Thymus (tissue), 11 donors: ENCODE results near the gene BMI1. TPM values are rescaled to one million over a fixed set of nuclear protein-coding genes. Genes with fewer than 3 reads are reported as not detected.

Experiments
- DNase-seq, 9 donors: peaks; one replicate each; pipeline ENCODE4 v3.0.0-alpha.2; 2013; ENCODE audit warnings: low spot score in 9 of 9, low read depth in 6 of 9, missing footprints in 1 of 9
- H3K27ac ChIP-seq, 2 donors: one replicate each; pipeline ENCODE4 v1.5.1; 2013; ENCODE audit warnings: control low read depth in 1 of 2, low read depth in 1 of 2, low read length in 1 of 2, mild to moderate bottlenecking in 1 of 2, moderate library complexity in 1 of 2
- H3K27me3 ChIP-seq, 2 donors: one replicate each; pipeline ENCODE4 v1.5.1; 2013; ENCODE audit warnings: low read length in 1 of 2; ENCODE audit not compliant: control insufficient read depth in 2 of 2, insufficient read depth in 1 of 2
- H3K36me3 ChIP-seq, 2 donors: one replicate each; pipeline ENCODE4 v1.5.1; 2013; ENCODE audit warnings: low read length in 1 of 2, mild to moderate bottlenecking in 1 of 2, moderate library complexity in 1 of 2; ENCODE audit not compliant: control insufficient read depth in 2 of 2, insufficient read depth in 2 of 2
- H3K4me1 ChIP-seq, 2 donors: one replicate each; pipeline ENCODE4 v1.5.1; 2013; ENCODE audit warnings: low read length in 2 of 2; ENCODE audit not compliant: control insufficient read depth in 2 of 2, insufficient read depth in 2 of 2
- H3K4me3 ChIP-seq, 2 donors: one replicate each; pipeline ENCODE4 v1.5.1; 2013; ENCODE audit warnings: low read length in 2 of 2, control low read depth in 1 of 2, mild to moderate bottlenecking in 1 of 2
- H3K9me3 ChIP-seq, 2 donors: one replicate each; pipeline ENCODE4 v1.5.1; 2013; ENCODE audit warnings: low read length in 1 of 2, mild to moderate bottlenecking in 1 of 2; ENCODE audit not compliant: control insufficient read depth in 2 of 2, insufficient read depth in 1 of 2
- WGBS: extraction: QIAGEN DNeasy Blood & Tissue Kit; methylation state at CpG from one replicate; pipeline ENCODE4 v1.1.7; 2013; 5-methylcytosine and 5-hydroxymethylcytosine counted together
- polyA plus RNA-seq: library from polyadenylated mRNA; stranded (reverse); fragments of 200-250 nt; gene quantifications from one replicate; pipeline ENCODE4 v1.2.3, GENCODE V29; 2013
- total RNA-seq: library from RNA; stranded (reverse); fragments of 120-200 nt; gene quantifications from one replicate; pipeline ENCODE4 v1.2.4, GENCODE V29; 2013
- donor health status: healthy.

BMI1 gene
- total and polyA plus RNA-seq, 2 donors = 26.2 to 39.8 TPM

DNA sequence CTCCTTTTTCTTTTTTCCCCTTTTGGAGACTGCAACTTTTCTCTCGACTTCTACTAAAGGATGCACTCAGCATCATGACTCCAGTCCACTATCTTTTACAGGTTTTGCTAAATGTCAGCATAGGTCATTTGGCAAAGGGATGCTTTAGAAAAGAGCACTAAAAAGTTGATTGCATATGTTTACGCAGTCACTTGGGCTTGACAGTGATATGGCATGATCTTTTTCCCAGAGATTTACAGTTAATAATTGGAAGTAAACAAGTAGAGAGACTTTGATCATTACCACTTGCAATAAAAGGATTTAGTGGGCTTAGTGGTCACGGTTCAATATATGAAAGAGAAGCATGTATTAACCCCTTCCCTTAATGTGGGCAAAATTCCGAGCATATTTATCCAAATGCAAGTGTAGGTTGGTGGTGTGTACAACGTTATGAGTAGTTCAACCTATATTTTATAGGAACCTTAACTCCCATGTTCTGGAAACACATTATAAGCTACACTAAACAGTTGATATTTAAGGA is 1.8 kb downstream of the BMI1 start:
- peak overlapping the region; percentile 50 to 97 for H3K4me3 ChIP-seq
- peaks cover 0 to 3% of the 10 kb centered on the region in 2 donors for H3K9me3 ChIP-seq
- peak in 1 of 9 donors; percentile 56 for DNase-seq
- 75% methylated on average over 5 of the region's 5 CpGs for WGBS
- peaks cover 53 to 68% of the 10 kb centered on the region in 2 donors for H3K27me3 ChIP-seq
- peaks cover 17 to 24% of the 10 kb centered on the region in 2 donors for H3K4me1 ChIP-seq
- no peaks in the 10 kb centered on the region for H3K36me3 ChIP-seq
- H3K27ac ChIP-seq = no peak overlapping the region

DNA sequence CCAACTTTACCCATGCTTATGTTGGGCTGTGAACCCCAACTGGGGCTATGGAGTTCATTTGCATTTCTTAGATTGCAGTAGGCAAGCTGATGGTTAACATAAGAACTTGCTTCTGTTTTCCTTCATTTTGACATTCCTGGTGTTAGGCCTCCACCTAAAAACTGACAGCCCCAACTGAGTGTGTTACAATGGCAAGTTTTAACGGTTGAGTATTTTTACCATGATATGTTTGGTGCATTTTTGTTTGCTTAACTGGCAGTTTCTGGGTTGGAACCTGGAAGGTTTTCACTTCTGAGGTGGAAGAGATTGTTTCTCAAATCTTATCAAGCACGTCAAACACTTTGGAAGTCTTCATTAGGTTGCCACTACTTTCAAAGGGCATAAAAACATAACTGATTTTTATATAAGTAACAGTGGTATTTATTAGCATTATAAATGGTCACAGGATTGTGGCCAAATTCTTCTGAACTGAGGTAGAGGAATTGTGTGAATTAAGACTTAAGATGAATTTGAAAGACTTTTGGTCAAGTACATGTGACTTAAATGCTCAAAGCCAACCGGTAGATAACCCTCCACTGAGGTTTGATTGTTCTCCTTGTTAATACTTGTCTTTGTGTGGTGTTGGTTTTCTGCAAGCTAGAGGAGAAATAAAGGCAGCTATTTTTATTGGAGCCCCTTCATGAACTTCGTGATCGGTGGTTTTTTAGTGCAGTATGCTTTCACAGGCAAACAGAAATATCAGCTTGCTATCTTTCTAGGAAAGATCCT is 2.8 kb downstream of the BMI1 start:
- Histone ChIP-seq H3K27ac (no peak overlapping the region), H3K27me3 (peaks cover 46 to 63% of the 10 kb centered on the region in 2 donors), H3K9me3 (peaks cover 0 to 3% of the 10 kb centered on the region in 2 donors), H3K4me1 (peaks cover 17 to 22% of the 10 kb centered on the region in 2 donors), H3K36me3 (no peaks in the 10 kb centered on the region), H3K4me3 (no peak overlapping the region)
- WGBS = 86% methylated on average over 5 of the region's 5 CpGs
- DNase-seq = peak in 2 of 9 donors; percentile 27 to 42

DNA sequence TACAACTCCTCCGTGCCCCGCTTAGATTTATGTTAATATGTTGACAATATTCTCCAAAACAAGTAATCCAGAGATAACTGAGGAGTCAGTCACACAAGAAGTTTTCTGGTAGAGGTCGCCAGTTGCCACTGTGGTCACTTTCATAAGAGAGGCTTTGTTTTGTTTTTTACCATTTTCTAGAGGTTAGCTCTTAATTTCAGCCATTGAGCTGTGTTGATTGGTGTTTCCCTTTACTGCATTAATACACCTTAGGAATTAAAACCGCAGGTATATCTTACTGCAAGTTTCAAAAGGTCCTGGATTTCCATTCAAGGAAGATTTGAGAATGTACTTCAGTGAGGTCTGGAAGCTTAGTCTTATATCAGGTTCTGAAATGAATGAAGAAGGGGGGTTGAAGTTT is 3.5 kb downstream of the BMI1 start:
- DNase-seq = peak in 1 of 9 donors; percentile 43
- Histone ChIP-seq H3K9me3 (peaks cover 0 to 3% of the 10 kb centered on the region in 2 donors), H3K4me3 (peak overlapping the region; percentile 55 to 65), H3K4me1 (peaks cover 17 to 22% of the 10 kb centered on the region in 2 donors), H3K27ac (no peak overlapping the region), H3K27me3 (peaks cover 44 to 56% of the 10 kb centered on the region in 2 donors), H3K36me3 (peaks cover 4% of the 10 kb centered on the region in 2 donors)
- 76% methylated on average over 4 of the region's 4 CpGs for WGBS

DNA sequence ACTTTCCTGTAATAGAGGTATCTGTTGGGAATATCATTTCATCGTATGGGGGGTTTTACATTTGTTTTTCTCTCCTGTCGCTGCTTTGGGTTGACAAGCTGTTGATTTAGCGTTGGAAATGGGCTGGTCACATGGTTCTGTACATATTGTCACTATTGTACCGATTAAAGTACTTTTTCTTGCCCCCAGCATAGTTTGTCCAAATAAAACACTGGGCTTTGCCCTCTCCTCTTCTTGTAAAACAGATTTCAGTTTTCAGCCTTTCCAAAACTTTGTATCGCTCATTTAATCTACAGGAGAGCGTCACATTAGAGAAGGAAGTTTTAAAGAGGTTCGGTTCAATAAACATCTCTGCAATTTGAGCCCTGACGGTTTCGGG is 4.0 kb downstream of the BMI1 start:
- Histone ChIP-seq H3K27me3 (peaks cover 40 to 51% of the 10 kb centered on the region in 2 donors), H3K27ac (no peak overlapping the region), H3K4me1 (peaks cover 17 to 20% of the 10 kb centered on the region in 2 donors), H3K36me3 (peaks cover 4 to 7% of the 10 kb centered on the region in 2 donors), H3K4me3 (peak overlapping the region; percentile 55 to 65), H3K9me3 (peaks cover 0 to 3% of the 10 kb centered on the region in 2 donors)
- DNase-seq = peak in 1 of 9 donors; percentile 50
- WGBS = under 1% methylated on average over 9 of the region's 9 CpGs

DNA sequence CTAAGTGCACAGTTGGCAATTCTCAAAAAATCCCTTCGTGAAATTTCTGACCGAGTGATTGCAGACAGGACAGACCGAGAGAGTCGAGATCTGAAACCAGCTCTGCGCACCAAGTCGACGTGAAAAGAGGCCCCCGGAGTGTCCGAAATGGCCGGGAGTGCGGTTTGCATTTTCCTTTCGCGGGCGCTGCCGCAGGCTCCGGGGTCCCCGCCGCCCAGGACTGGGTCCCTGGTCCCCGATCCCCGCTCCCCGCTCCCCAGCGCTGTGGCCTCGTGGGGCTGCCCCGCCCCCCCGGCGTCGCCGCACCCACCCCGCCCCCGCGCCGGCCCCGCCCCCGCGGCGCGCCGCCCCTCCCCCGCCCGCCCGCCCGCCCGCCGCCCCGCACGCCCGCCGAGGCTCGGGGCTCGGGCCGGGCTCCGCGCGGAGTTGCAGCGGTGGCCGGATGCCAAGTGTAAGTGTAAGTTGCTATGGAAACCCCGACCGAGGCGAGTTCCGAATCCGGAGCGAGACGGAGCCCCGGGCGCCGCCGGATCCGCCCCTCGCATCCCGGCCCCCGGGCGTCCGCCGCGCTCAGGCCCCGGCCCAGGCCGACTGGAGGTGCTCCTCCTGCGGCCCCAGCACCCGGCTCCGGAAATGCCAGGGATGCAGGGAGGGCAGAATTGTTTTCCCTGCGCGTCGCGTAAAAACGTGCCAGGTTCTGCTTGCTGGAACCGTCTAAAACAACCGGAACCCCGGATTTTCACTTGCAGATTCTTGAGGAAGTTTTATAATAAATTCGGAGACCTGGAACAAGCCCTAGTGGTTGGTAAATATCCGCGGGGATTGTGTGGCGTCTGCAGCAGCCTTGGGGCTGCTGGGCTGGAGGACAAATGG is 4.6 kb downstream of the BMI1 start:
- Histone ChIP-seq H3K36me3 (peaks cover 4 to 7% of the 10 kb centered on the region in 2 donors), H3K4me3 (peak overlapping the region; percentile 55 to 65), H3K27ac (peak overlapping the region in 1 of 2 donors; percentile 36), H3K27me3 (peaks cover 34 to 47% of the 10 kb centered on the region in 2 donors), H3K4me1 (peaks cover 17 to 19% of the 10 kb centered on the region in 2 donors), H3K9me3 (peaks cover 0 to 3% of the 10 kb centered on the region in 2 donors)
- DNase-seq = peak in 3 of 9 donors; percentile 56 to 81 (median 68)
- WGBS = 1% methylated on average over 92 of the region's 92 CpGs

DNA sequence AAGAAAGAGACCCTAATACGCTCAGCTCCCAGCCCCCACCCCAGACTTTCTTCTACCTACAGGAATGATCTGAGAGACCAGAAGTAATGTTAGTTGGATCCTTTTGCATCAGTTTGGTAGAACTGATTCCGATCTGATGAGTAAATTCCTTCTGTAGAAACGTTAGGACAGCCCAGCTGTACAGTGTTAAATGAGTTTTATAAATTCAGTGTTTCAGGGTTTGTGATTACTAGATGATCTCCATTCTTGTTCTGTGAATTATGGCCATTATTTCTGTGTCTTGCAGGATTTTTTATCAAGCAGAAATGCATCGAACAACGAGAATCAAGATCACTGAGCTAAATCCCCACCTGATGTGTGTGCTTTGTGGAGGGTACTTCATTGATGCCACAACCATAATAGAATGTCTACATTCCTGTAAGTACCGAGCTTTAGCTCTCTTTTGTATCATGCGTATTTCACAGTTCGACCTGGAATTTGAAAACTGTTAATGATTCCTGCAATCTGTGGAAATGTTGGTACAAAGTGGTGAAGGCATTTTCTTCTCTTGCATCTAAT is 5.3 kb downstream of the BMI1 start:
- H3K27ac ChIP-seq = peak overlapping the region; percentile 7 to 31
- peak overlapping the region; percentile 32 to 65 for H3K4me3 ChIP-seq
- peaks cover 17 to 19% of the 10 kb centered on the region in 2 donors for H3K4me1 ChIP-seq
- H3K9me3 ChIP-seq = peaks cover 0 to 3% of the 10 kb centered on the region in 2 donors
- DNase-seq = no peak
- WGBS = 71% methylated on average over 8 of the region's 8 CpGs
- peaks cover 4 to 7% of the 10 kb centered on the region in 2 donors for H3K36me3 ChIP-seq
- H3K27me3 ChIP-seq = peaks cover 34 to 44% of the 10 kb centered on the region in 2 donors

DNA sequence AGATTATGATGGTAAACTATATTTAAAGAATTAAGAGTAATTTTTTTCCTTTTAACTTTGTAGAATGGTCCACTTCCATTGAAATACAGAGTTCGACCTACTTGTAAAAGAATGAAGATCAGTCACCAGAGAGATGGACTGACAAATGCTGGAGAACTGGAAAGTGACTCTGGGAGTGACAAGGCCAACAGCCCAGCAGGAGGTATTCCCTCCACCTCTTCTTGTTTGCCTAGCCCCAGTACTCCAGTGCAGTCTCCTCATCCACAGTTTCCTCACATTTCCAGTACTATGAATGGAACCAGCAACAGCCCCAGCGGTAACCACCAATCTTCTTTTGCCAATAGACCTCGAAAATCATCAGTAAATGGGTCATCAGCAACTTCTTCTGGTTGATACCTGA is 8.3 kb downstream of the BMI1 start:
- Histone ChIP-seq H3K4me3 (no peak overlapping the region), H3K36me3 (peaks cover 4 to 7% of the 10 kb centered on the region in 2 donors), H3K9me3 (peaks cover 0 to 5% of the 10 kb centered on the region in 2 donors), H3K27me3 (peaks cover 11 to 25% of the 10 kb centered on the region in 2 donors), H3K27ac (no peak overlapping the region), H3K4me1 (peaks cover 22 to 26% of the 10 kb centered on the region in 2 donors)
- 96% methylated on average over 3 of the region's 3 CpGs for WGBS
- no peak for DNase-seq

DNA sequence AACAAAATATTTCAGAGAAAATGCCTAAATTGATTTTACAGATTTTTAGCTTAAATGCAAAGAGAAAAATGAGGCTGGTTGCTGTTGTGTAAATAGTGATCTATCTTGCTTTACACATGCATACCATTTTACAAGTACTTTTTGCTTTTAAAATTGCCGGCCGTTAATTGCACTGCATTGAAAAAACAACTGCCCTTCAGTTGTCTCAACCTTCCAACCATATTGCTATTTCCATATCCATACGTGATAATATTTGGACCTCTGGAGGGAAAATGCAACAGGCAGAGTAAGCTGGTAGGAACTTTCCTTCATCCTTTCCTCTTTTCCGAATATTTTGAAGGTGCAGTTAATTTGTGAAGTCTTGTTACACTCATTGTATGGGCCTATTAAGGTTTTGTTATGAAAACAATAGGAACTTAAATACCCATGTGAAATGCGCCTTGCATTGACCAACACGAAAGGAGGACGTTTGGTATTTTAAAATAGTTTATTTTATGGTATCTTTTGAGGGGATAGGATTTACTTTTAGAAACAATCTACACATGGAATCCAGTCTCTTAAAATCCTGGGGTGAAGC is 11.3 kb downstream of the BMI1 start:
- H3K9me3 ChIP-seq = peaks cover 7 to 27% of the 10 kb centered on the region in 2 donors
- DNase-seq = no peak
- no peak overlapping the region for H3K4me3 ChIP-seq
- H3K27ac ChIP-seq = no peak overlapping the region
- peaks cover 31 to 39% of the 10 kb centered on the region in 2 donors for H3K27me3 ChIP-seq
- H3K36me3 ChIP-seq = peaks cover 4 to 7% of the 10 kb centered on the region in 2 donors
- WGBS = 98% methylated on average over 7 of the region's 7 CpGs
- H3K4me1 ChIP-seq = peaks cover 31 to 40% of the 10 kb centered on the region in 2 donors
